ENCODE data around the gene TRAFD1.

GRCh38 chr12:112096070-112096469 lies 29.3 kb upstream of the TRAFD1 start:
- TF ChIP-seq CTCF (conservative IDR thresholded peaks at IDR 0.05; ENCODE audit: low read depth, low read length) (no peak), EZH2 (IDR thresholded peaks at IDR 0.05; ENCODE audit: borderline replicate concordance, low read depth, low read length, poor library complexity, severe bottlenecking) (no peak)

Data from A673 (cell line).